ENCODE data around the gene IFRD2. TPM values are rescaled to one million over a fixed set of nuclear protein-coding genes. Genes with fewer than 3 reads are reported as not detected.

IFRD2 gene
- total RNA-seq, 1 experiment from 2014 or later, result 111 TPM

DNA sequence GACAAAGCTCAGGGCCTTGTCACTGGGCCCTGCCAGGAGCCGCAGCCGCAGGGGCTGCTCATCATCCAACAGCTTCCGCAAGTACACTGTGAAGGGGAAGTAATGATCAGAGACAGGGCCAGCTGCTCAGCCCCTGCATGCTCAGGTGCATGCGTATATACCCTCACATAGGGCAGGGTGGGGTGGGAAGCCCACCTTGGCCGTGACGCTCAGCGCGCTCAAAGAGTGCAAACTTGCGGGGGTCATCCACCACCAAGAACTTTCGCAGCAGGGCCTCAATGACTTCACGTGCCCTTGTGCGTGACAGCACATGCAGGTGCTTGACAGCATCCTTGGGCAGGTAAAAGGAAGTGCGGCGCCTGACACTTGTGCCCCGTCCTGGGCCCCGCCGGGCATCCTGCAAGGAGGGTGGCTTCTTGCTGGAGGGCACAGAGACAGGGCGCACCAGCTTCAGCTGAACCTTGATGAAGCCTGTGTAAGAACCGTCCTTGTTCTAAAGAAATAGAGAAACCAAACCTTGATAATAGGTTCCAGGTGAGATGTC is 39.2 kb upstream of the IFRD2 start:
- intact Hi-C loops (cut with micrococcal nuclease; ENCODE audit: unreplicated experiment), result no loop called here
- Histone ChIP-seq H3K4me1 (ENCODE audit: control insufficient read depth, insufficient read depth, low read length) (peaks cover 23% of the 10 kb centered on the region), H3K27ac (ENCODE audit: low read length) (no peak overlapping the region), H3K9me3 (ENCODE audit: control insufficient read depth, insufficient read depth, low read depth, low read length) (no peaks in the 10 kb centered on the region), H3K27me3 (ENCODE audit: control insufficient read depth, insufficient read depth, low read length) (no peaks in the 10 kb centered on the region), H3K4me3 (ENCODE audit: low read depth in 2 of 2, low read length in 2 of 2) (no peak overlapping the region), H3K36me3 (ENCODE audit: control insufficient read depth, insufficient read depth, low read length) (peaks cover 15% of the 10 kb centered on the region)
- in situ Hi-C loops (cut with HindIII; ENCODE audit: low pct_unique_long_range_greater_than_20kb, low sequenced_read_pairs), result no loop called here
- no peak for TF ChIP-seq POLR2AphosphoS5 (IDR thresholded peaks at IDR 0.05; ENCODE audit: low read depth, low read length)
- no peak for TF ChIP-seq TCF7L2 (IDR thresholded peaks at IDR 0.05; ENCODE audit: low read depth, low read length)
- TF ChIP-seq, protein P1, sequence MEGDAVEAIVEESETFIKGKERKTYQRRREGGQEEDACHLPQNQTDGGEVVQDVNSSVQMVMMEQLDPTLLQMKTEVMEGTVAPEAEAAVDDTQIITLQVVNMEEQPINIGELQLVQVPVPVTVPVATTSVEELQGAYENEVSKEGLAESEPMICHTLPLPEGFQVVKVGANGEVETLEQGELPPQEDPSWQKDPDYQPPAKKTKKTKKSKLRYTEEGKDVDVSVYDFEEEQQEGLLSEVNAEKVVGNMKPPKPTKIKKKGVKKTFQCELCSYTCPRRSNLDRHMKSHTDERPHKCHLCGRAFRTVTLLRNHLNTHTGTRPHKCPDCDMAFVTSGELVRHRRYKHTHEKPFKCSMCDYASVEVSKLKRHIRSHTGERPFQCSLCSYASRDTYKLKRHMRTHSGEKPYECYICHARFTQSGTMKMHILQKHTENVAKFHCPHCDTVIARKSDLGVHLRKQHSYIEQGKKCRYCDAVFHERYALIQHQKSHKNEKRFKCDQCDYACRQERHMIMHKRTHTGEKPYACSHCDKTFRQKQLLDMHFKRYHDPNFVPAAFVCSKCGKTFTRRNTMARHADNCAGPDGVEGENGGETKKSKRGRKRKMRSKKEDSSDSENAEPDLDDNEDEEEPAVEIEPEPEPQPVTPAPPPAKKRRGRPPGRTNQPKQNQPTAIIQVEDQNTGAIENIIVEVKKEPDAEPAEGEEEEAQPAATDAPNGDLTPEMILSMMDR (IDR thresholded peaks at IDR 0.05), result no peak
- TF ChIP-seq, protein P2, sequence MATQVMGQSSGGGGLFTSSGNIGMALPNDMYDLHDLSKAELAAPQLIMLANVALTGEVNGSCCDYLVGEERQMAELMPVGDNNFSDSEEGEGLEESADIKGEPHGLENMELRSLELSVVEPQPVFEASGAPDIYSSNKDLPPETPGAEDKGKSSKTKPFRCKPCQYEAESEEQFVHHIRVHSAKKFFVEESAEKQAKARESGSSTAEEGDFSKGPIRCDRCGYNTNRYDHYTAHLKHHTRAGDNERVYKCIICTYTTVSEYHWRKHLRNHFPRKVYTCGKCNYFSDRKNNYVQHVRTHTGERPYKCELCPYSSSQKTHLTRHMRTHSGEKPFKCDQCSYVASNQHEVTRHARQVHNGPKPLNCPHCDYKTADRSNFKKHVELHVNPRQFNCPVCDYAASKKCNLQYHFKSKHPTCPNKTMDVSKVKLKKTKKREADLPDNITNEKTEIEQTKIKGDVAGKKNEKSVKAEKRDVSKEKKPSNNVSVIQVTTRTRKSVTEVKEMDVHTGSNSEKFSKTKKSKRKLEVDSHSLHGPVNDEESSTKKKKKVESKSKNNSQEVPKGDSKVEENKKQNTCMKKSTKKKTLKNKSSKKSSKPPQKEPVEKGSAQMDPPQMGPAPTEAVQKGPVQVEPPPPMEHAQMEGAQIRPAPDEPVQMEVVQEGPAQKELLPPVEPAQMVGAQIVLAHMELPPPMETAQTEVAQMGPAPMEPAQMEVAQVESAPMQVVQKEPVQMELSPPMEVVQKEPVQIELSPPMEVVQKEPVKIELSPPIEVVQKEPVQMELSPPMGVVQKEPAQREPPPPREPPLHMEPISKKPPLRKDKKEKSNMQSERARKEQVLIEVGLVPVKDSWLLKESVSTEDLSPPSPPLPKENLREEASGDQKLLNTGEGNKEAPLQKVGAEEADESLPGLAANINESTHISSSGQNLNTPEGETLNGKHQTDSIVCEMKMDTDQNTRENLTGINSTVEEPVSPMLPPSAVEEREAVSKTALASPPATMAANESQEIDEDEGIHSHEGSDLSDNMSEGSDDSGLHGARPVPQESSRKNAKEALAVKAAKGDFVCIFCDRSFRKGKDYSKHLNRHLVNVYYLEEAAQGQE (IDR thresholded peaks at IDR 0.05; ENCODE audit: insufficient read depth in 1 of 2, low read depth in 2 of 2, low read length in 1 of 2), result no peak
- TF ChIP-seq SIN3A (IDR thresholded peaks at IDR 0.05; ENCODE audit: borderline replicate concordance, insufficient read depth, low read depth, low read length), result no peak
- ChIA-PET CTCF (no interaction called here), POLR2A (no interaction called here)
- no TSS peak for BruUV-seq (replicated peaks)
- ATAC-seq (no peak), DNase-seq (ENCODE audit: low read depth, low spot score) (no peak)

DNA sequence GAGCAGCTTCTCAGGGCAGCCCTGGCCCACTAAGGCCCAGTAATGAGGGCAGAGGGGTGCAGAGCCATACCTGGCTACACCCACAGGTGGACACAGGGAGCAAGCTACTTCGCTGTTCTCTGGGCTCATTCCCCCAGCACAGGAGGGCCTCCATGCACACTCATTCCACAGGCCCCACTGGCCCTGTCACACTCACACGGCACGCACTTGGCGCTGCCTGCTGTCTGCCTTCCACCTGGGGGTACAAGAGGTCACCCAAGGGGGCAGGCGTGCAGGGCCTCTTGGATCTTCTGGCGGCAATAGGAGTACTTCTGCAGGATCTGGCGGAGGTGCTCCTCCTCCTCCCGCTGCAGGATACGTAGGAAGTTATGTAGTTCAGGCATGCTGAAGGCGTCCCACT is 38.1 kb upstream of the IFRD2 start:
- POLR2A ChIA-PET, result no interaction called here
- no peaks in the 10 kb centered on the region for H3K27me3 ChIP-seq (ENCODE audit: control insufficient read depth, insufficient read depth, low read length)
- CTCF ChIA-PET, result no interaction called here
- H3K4me1 ChIP-seq (ENCODE audit: control insufficient read depth, insufficient read depth, low read length), result peaks cover 23% of the 10 kb centered on the region
- DNase-seq (ENCODE audit: low read depth, low spot score), result no peak
- no peak overlapping the region for H3K27ac ChIP-seq (ENCODE audit: low read length)
- TF ChIP-seq SIN3A (IDR thresholded peaks at IDR 0.05; ENCODE audit: borderline replicate concordance, insufficient read depth, low read depth, low read length) (no peak), POLR2AphosphoS5 (IDR thresholded peaks at IDR 0.05; ENCODE audit: low read depth, low read length) (no peak)
- TF ChIP-seq, protein P2 (IDR thresholded peaks at IDR 0.05; ENCODE audit: insufficient read depth in 1 of 2, low read depth in 2 of 2, low read length in 1 of 2), result no peak
- no peak for ATAC-seq
- intact Hi-C loops (cut with micrococcal nuclease; ENCODE audit: unreplicated experiment), result no loop called here
- no peak overlapping the region for H3K4me3 ChIP-seq (ENCODE audit: low read depth in 2 of 2, low read length in 2 of 2)
- peaks cover 11% of the 10 kb centered on the region for H3K36me3 ChIP-seq (ENCODE audit: control insufficient read depth, insufficient read depth, low read length)
- H3K9me3 ChIP-seq (ENCODE audit: control insufficient read depth, insufficient read depth, low read depth, low read length), result no peaks in the 10 kb centered on the region
- in situ Hi-C loops (cut with HindIII; ENCODE audit: low pct_unique_long_range_greater_than_20kb, low sequenced_read_pairs), result no loop called here
- BruUV-seq (replicated peaks), result no TSS peak

All from Panc1 (cell line).